Measurements from ENCODE around the gene DDB1.

DNA sequence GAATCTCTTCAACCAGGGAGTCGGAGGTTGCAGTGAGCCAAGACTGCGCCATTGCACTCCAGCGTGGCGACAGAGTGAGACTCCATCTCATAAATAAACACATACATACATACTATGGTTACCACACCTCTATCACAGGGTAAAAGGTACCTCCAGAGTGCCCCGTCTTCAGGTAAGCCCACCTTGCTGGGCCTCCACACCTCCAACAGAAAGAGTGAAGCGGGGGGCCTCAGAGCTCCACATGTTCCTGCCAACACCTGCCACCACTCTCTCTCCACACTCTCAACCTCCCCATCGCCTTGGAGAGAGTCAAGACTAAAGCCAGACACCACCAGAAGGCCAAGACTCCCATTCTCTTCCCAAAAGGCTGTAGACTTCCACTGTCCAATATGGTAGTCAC is 27.5 kb downstream of the DDB1 start:
- TF ChIP-seq POLR2AphosphoS5 (IDR thresholded peaks at IDR 0.05; ENCODE audit: borderline replicate concordance, low read depth, low read length), result no peak
- TF ChIP-seq EZH2 (IDR thresholded peaks at IDR 0.05), result no peak

All from SK-N-MC (cell line).